ENCODE measurements around the gene ARID1B. TPM values are rescaled to one million over a fixed set of nuclear protein-coding genes. Genes with fewer than 3 reads are reported as not detected.

ARID1B gene
- total and polyA plus RNA-seq, 2 of the 4 experiments (the other 2 are of a cell fraction): 14.5 to 20.1 TPM

- ChIA-PET POLR2A (ENCODE audit: unreplicated experiment) (no interaction called here), CTCF (interaction anchor here (0.8 kb wide), 1 partner anchor 10 kb away, joined by 4 read pairs; no protein-coding TSS in a partner anchor)
- H3K9me1 ChIP-seq (ENCODE audit: insufficient read depth, low read length): peaks cover 17% of the 10 kb centered on the region
- dilution Hi-C loops (cut with HindIII; ENCODE audit: low sequenced_read_pairs, unreplicated experiment) (no loop called here), in situ Hi-C loops (cut with MboI; ENCODE audit: low sequenced_read_pairs) (no loop called here), intact Hi-C loops (cut with micrococcal nuclease) (no loop called here)
- peaks cover 12 to 13% of the 10 kb centered on the region in 2 experiments for H3K79me1 ChIP-seq (ENCODE audit: low read depth in 1 of 2, low read length in 2 of 2)
- H2AFZ ChIP-seq (replicated peaks; ENCODE audit: low read length, poor library complexity): no peak overlapping the region
- no peaks in the 10 kb centered on the region for H4K20me1 ChIP-seq (ENCODE audit: insufficient read depth, low read length)
- H3K27me3 ChIP-seq (ENCODE audit: control insufficient read depth, insufficient read depth, low read length): no peaks in the 10 kb centered on the region
- no peak for TF ChIP-seq RAD21 (IDR thresholded peaks at IDR 0.05; ENCODE audit: low read length)
- no peak for TF ChIP-seq NFE2L2 (IDR thresholded peaks at IDR 0.05; ENCODE audit: low read depth, low read length)
- TF ChIP-seq CHD1 (IDR thresholded peaks at IDR 0.05; ENCODE audit: low read depth, low read length): no peak
- TF ChIP-seq CEBPB (IDR thresholded peaks at IDR 0.05; ENCODE audit: low read depth, low read length): peak; percentile 75
- TF ChIP-seq BHLHE40 (IDR thresholded peaks at IDR 0.05; ENCODE audit: low read depth, low read length): no peak
- DNase-seq (no peak), ATAC-seq (ENCODE audit: low read depth) (no peak)
- H2BK120ac ChIP-seq (ENCODE audit: low read depth, low read length): no peak overlapping the region
- H3K23ac ChIP-seq (ENCODE audit: low read depth, low read length): no peak overlapping the region
- no peak overlapping the region for H3K14ac ChIP-seq (replicated peaks; ENCODE audit: low read depth, low read length)
- H3K36me3 ChIP-seq (ENCODE audit: control insufficient read depth, insufficient read depth, low read length): peaks cover 24% of the 10 kb centered on the region
- no peak overlapping the region for H2BK20ac ChIP-seq (ENCODE audit: low read depth, low read length)
- H2BK15ac ChIP-seq (ENCODE audit: low read depth, low read length): no peak overlapping the region
- H3K9ac ChIP-seq (ENCODE audit: low read depth, low read length): no peak overlapping the region
- no peak overlapping the region for H4K5ac ChIP-seq (ENCODE audit: low read depth, low read length)
- H3K56ac ChIP-seq (ENCODE audit: extremely low read depth, insufficient read depth, low read length): no peak overlapping the region
- H4K91ac ChIP-seq (ENCODE audit: insufficient read depth, low read depth, low read length): no peak overlapping the region
- H2AK5ac ChIP-seq (ENCODE audit: low read depth, low read length): no peak overlapping the region
- H3K4me2 ChIP-seq (ENCODE audit: low read depth, low read length): no peak overlapping the region
- no peak overlapping the region for H3K4ac ChIP-seq (ENCODE audit: low read depth, low read length)
- no peaks in the 10 kb centered on the region for H3K9me3 ChIP-seq (ENCODE audit: control insufficient read depth, insufficient read depth, low read length)
- WGBS, 2 experiments (ENCODE audit: extremely low coverage in 2 of 2, insufficient read length in 1 of 2): no CpG with 5 or more reads among the region's 3 CpGs
- no peak overlapping the region for H3K4me3 ChIP-seq (ENCODE audit: insufficient read depth, low read depth, low read length)
- H3K27ac ChIP-seq (ENCODE audit: insufficient read depth, low read length): no peak overlapping the region
- no TSS peak for BruUV-seq (replicated peaks)
- H4K8ac ChIP-seq (ENCODE audit: low read depth in 2 of 2, low read length in 2 of 2): peak overlapping the region in 1 of 2 experiments; percentile 42; a peak in 1 of 4 replicates
- H3K4me1 ChIP-seq (ENCODE audit: control insufficient read depth, insufficient read depth, low read length): peaks cover 7% of the 10 kb centered on the region
- no peak overlapping the region for H3K18ac ChIP-seq (ENCODE audit: low read depth, low read length)
- H2BK5ac ChIP-seq (ENCODE audit: low read depth, low read length, poor library complexity, severe bottlenecking): no peak overlapping the region
- no peak overlapping the region for H2AK9ac ChIP-seq (replicated peaks; ENCODE audit: low read depth, low read length, poor library complexity)
Measured at GRCh38 chr6:157155804-157156203, 378.6 kb downstream of the ARID1B start.

All from IMR-90 (cell line).